Stimulated activated CD4-positive, alpha-beta T cell treated with anti-CD3 and anti-CD28 coated beads, Interleukin-4, amount 100 ng/mL, for 4 hours (primary cell): ENCODE measurements around the gene NCOA5.

Experiments used
- DNase-seq, 2 experiments: peaks; one replicate each; pipeline ENCODE4 v3.0.0-alpha.2; 2020

The NCOA5 gene

DNA sequence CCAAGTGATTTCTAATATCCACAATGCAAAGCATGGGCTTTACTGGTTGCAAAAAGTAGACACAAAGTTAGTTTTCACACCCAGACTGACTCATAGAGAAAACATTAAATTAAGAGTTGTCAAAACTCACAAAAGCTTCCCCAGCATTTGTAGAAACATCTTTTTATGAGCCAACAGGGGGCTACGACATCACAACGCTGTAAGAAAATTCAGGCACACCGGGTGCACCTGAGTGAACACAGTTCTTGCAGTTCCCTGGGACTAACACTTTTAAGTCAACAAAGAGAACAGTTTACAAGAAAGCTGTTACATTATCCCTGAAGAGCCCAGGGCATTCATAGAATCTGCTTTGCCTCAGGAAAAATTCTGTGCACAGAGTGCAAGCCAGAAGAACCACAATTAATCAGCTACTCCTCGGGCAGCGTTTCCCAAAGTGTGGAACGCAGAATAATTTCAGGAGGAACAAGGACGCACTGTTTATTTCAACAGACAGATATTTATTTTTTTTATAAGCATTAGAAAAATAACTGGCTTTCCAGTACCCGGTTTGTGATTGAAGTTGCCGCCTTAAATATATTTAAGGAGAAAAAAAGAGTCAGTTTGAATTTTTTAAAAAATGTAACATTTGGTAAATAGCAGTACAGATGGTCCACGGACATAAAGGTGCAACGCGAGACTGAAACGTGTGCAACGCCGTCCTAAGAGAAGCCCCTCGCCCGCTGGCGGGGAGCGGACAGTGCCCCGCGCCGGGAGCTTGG, 1.2 kb downstream of the NCOA5 start:
- no peak for DNase-seq

DNA sequence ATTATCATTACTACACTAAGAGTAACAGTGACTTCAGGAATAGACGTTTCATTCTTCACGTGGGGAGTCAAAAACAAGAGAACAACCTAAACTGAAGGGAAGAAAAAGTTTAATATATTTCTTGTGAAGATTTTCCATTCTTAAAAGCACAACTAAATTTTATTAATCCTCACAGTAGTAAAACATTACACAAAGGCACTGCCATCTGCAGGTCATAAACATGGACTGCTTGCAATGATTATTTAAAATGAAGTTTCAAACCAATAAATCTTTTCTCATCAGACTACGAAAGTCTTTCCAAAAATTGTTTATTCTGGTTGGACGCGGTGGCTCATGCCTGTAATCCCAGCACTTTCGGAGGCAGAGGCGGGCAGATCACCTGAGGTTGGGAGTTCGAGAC, 2.6 kb downstream of the NCOA5 start:
- no peak for DNase-seq

DNA sequence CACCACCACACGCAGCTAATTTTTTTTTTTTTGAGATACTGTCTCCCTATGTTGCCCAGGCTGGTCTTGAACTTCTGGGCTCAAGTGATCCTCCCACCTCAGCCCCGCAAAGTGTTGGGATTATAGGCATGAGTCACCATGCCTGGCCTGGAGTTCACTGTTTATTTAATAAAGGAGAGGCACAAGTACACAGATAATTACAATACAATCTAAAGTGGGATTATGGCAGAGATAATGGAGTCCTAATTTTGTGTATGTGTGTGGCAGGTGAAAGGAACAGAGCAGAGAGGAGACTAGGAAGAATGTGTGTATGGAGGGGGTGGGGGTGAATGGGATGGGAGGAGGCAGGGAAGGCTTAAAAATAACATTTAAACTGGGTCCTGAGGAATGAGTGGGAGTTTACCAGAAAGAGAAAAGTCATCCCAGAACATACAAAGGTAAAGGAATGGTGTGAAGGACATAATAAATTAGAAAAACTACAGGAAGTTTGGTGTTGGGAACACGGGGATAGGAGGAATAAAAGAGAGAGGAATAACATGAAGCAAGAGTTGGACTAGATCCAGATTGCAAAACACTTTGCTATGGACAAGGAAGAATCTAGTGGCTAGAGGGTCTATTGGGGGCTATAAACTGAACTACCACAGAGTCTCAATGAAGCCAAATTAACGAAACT, 4.4 kb downstream of the NCOA5 start:
- no peak for DNase-seq

DNA sequence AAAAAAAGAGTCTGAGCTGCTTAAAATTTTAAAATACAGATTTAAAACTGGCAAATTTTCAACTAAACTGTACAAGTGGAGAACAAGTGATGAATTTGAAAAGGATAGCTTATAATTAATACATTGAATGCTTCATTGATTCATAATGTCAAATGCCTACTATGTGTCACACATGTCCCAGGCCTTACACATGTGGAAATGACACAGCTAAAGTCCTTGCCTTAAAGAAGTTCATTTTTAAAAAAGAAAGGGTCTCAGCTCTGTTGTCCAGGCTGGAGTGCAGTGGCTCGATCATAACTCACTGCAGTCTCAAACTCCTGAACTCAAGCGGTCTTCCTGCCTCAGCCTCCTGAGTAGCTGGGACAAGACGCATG, 5.0 kb downstream of the NCOA5 start:
- no peak for DNase-seq

DNA sequence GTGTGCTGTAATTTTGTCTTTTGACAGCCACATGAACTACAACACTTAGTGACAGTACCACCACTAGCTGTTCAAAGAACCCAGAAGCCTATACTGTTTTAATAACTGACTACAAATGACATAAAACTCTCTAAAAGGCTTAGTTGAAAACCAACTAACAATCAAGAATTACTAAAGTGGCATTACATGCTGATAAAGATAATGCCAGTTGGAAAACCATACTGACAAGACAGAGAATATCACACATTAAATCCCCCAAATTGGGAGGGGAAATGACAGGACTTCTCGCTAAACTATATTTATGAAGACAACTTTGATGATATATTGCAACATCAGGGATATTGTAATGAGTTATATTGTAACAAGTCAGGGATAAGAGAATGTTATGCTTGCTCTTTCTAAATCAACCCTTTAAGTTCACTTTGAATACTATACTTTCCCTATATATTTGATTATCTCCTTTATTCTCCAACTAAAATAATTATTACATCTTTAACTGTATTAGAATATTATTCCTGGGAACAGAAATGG, 6.2 kb downstream of the NCOA5 start:
- no peak for DNase-seq

DNA sequence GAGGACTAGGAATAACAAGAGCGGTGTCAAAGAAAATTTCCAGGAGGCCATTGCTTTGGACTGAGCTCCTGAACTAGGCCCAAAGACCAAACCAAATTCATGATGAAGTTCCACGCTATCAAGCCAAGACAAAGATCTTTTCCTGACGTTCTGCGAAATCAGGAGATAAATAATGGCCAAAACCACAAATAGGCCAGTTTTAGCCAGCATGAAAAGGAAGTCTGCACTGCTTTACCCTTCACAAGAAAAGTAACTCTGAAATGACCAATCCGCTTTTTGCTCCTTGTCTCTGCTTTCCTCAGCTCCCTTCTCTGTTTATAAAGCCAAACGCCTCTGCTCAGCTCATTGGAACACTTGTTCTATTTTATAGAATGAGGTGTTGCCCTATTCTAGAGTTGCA, 6.7 kb downstream of the NCOA5 start:
- DNase-seq = no peak

DNA sequence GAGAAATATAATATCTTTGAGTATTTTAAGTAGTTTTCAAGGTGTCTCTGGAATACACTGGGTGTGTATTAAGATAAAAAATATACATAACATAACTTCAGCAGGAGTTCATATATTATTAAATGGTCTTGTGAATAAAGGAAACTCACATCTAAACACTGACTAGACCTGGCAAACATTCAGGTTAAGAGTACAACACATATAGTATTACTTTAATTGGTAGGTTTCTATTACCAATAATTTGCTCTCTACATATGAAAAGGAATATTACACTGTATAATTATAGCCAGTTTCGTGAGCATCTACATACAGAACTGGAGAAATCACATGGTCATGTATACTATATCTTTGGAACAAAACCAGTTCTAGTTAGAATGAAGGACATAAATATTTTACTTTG, 8.7 kb downstream of the NCOA5 start:
- DNase-seq = no peak

DNA sequence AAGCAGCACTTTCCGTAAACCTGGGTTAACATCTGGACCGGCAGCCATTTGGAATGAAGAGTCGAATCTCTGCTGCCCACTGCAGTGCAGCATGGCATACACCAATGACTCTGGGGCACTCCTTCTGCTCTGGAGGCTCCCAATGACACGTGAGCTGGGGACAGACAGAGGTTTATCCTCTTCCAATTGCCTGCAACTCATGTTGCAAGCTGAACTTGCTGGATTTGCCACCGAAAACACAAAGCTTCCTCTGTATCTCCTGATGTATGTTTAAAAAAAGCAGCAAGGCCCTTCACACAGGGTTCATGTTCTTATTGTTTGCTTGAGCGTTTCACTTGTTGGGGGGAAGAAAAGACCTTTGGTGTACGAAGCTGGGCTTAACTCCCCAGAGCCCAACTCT, 10.8 kb downstream of the NCOA5 start:
- no peak for DNase-seq

DNA sequence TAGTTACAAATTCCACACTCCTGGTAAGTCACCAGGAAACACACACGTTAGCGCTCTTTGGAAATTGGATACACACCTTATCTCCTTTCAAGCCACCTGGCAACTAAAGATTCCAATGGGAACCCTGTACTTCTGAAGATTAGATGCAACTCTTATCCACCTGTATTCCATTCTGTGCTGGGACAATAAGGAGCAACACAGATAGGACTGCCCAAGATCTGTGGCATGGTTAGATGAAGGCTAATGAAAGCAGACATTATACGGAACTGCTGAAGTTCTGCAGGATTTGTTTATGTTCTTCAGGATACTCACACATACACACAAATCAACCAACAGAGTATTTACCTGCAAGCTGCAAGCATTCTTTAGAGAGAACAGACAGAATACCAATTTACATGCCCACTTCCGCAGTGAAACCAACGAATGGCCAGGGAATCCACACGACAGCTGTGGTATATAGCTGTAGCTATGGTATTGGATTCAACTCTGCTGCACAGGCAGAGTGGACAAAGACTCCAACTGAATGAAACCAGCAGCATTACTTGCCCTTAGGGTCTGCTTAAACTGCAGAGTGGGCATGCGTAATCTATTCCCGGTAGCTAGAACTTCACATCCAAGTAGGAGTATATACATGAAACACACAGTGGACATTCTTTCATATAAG, 12.0 kb downstream of the NCOA5 start:
- no peak for DNase-seq

DNA sequence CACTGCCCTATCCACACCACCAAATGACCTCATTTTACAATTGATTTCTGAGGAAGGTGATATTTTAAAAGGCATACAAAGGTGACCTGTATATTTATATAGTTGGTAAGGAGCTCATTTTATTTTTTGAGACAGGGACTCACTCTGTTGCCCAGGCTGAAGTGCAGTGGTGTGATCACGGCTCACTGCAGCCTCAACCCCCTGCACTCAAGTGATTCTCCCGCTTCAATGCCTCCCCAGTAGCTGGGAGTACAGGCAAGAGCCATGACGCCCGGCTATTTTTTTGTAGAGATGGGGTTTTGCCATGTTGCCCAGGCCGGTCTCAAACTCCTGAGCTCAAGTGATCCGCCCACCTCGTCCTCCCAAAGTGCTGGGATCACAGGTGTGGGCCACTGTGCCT, 13.0 kb downstream of the NCOA5 start:
- no peak for DNase-seq

DNA sequence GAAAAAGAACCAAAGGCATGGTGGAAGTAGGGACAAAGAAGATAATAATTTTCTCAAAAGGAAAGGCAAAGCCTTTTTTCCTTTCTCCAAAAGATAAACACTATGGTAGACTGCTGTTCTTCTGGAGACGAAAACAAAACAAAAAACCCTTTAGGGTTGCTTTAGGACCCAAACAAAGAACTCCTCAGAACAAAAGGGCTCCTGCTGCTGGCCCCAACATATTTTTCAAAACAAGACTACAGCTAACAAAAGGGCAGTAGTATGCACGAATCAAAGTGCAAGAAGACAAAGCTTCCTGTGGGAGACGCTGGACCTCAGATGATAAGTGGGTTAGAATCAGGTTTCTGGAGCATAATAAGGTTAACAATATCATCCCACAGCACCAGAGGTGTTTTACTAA, 15.8 kb downstream of the NCOA5 start:
- DNase-seq = no peak

DNA sequence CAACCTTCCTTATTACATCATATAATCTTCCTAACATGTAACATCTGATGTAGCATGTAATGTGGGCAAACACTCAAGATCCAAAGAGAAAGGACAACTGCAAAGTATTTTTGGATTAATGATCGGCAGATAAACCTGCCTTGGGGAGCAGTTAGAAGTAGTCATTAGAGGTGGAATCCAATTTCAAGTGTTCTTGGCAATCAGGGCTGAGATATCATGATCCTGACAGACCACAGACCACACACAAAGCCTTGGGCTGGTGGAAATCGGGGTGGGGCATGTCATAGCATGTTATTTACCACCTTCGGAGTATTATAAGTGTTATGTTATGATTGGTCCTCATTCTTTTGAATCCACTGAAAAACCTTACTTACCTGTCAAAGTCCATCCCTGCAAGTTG, 16.3 kb downstream of the NCOA5 start:
- DNase-seq = no peak

DNA sequence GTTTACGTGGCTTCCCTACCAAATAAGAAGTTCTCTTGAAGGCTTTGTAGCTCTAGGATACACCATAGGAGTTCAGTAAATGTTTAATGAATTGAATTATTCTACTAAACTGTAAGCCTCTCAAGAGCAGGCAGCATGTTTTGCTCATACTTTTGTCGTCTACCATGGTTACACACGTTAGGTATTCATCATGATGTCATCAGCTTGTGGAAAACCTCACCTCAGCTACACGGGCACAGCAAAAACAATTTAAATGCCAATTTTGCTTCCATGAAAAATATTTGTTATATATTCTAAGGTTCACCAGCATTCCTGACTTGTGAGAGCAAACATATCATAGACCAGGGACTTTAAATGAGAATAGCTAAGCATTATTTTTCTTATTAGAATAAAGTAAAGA, 16.7 kb downstream of the NCOA5 start:
- DNase-seq = no peak

DNA sequence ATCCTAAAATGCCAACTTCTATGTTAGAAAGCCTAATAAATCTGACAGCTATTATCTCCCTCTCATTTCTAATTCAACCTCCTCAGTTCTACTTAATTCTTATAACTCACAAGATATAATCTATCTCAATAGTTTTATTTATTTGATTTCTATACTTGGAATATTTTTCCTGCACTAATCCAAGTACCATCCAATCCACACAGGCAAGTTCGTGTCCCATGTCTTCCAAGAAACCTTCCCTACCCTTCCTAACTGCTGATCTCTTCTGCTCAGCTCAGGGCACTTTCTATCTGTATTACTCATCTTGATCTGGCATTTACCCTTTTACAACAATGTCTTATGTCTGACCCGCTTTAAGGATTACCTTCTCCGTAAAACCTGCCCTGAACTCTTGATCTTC, 18.2 kb downstream of the NCOA5 start:
- no peak for DNase-seq

DNA sequence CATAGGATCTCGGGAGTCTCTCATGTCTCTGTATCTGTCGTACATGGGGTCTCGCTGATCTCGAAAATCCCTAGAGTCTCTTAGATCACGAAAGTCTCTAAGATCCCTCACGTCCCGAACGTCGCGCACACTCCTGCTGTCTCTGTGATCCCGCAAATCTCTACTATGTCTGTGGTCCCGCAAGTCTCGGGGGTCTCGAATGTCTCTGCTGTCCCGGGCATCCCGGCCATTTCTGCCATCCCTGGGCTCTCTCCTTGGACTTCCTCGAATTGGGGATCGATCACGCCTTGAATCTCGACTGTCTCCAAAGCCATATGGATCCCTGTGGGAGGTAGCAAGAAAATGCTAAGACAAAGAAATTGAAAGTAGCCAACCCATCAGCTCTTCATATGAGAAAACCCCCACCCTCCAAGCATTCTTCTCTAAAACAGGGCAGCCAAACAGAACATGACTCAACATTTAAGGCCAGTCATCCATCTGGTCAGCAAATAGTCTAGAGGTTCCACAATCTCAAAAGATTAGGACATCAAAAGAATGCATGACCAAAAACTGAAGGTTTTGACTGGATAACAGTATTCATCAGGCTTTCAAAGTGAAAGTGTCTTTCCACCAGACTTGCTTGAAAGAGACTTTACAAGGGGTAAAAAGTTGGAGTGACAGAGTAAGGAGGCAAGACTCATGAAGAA, 19.4 kb downstream of the NCOA5 start:
- no peak for DNase-seq

DNA sequence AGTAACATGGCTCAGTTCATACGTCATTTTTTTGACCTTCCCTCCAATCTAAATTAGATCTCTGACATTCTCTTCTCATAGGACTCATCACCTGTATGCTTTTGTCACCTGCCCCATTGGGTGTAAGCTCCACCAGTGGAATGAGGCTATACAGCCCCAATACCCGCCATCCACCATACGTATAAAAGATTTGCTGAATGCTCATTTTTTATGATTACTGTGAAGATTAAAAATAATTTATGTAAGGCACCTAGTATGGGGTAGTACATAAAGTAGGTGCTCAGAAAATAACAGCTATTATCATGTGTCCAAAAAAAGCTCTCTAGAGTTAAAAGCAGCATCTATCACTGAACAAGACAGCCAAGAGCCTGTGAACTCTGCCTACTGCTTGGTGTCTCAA, 24.1 kb downstream of the NCOA5 start:
- DNase-seq = no peak

DNA sequence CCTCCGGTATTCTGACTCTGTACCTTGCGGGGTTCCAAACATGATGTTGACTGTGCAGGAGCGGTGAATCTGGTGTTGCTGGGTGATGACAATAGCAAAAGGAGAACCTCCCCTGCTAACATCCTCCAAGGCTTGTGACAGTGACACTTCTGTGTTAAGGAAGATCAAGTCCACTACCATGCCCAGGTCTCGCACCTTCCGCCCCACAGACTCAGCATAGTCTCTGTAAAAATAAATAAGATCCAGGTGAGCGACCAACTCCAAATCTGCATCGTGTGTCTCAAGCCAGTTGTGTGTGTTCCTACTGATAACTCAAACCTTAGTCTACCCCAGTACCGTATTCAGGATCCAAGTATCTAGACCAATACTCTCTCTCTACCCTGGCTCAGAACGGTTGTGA, 24.8 kb downstream of the NCOA5 start:
- no peak for DNase-seq

DNA sequence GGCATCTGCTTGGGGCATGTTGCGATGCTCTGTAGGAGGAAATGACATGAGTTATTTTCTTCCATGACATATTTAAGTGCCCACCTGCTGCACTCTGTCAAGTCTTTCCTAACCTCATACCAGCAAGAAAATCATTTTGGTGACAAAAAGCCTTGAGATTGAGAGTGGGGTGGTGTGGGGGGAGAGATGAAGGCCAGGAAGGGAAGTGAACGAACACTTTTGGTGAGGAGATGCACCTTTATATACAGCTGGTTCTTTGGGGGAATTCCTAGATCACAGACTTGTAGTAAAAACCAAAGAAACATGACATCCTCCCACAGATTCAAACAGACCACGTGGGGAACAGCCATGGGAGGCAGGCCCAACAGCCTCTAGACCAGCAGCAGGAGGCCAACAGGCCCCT, 26.1 kb downstream of the NCOA5 start:
- DNase-seq = no peak

DNA sequence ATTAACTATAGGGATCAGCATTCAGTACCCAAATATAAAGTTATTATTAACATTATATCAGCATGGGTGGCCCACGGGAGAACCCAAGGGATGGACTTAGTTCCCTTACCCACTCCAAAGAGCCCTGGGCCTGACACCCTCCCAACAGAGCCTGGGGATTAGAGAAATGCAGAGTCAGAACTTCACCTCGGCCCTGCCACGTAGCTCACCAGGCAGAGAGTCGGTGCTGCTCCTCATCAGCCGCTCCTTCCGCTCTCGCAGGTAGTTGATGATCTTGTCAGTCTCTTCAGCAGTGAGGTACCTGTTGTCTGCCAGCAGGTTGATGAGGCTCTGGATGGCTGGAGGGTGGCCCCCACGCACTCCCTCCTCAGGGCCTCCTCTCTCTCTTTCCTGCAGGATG, 26.6 kb downstream of the NCOA5 start:
- DNase-seq = no peak

DNA sequence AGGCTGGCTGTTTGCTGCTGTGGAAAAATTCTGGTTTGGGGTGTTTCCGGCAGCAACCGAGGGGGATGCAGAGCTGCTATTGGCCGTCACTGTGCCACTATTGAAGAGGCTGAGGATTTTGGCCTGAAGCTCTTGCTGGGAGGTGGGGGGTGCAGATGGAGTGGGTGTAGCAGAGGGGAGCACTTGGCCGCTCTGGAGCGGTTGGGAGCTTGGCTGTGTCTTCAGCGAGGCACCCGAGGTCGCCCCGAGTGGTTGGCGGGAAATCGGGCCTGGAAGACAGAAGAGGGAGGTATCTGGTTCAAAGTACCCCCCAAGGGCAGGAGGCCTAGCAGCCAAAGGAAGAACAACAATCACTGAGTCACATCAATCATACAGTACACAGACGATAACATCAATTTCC, 27.1 kb downstream of the NCOA5 start:
- no peak for DNase-seq

DNA sequence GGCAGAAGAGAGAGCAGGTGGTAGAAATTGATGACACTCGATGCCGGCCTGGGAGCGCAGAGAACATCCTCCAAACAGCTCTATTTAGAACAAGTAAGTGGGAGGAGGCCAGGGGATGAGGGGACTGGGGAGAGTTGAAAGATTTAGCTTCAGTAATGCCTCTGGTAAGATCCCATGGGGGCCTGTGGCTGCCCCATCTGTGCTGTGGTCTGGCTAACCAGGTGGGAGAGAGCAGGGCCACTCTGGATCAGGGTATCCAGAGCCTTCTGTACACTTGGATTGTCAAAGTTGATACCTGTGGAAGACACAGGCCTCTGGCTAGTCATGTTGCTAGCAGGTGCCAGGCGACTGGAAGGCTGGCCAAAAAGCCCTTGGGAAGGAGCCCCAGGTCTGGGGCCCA, 27.6 kb downstream of the NCOA5 start:
- DNase-seq = no peak

DNA sequence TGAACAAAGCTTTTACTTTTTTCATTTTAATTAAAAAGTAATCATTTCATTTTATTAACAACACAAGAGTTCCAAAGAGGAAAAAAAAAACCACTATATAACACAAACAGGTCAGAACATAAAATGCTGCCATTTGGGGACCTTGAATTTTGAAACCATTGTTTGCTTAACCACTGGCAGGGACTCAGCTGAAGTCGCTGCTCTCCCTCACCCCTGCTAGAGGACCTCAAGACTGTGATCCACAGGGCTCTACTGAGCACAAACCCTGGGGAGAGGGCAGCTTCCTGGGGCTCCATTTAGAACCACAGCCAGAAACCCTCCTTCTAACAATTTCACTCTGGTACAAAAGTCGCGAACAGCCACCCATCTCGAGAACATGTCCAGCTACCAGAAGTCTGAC, 28.8 kb downstream of the NCOA5 start:
- DNase-seq = no peak

DNA sequence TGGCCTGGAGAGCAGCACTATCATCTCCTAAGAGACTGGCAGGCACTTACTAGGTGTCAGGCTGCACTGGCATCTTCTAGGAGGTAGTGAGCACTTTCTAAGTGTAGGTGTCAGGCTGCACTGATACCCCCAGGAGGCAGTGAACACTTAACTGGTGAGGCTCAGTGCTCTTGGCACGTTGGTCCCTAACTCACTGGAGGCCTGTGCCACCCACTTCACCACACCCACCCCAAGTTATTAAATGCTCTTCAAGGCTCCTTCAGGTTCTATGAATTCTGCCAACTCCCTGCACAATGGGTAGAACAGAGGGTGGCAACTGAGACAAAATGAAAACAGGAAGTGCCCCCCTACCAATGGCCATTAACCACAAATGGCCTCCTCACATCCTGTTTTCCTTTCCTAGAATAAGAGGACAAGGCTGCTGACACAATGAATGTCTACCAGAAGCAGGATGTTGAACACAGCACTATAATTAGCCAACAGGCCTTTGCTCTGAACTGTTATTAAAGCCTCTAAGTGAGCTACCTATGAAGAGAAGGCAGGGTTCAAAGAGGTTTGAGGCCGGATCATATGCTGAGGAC, 29.4 kb downstream of the NCOA5 start:
- no peak for DNase-seq
